Measurements from ENCODE around the gene FUCA1. TPM values are rescaled to one million over a fixed set of nuclear protein-coding genes. Genes with fewer than 3 reads are reported as not detected.
"Not testable (repeated sequence)": the region's sequence is repeated elsewhere in the genome, so short reads cannot be mapped to it uniquely, and the experiment has no call there.

The FUCA1 gene
- total RNA-seq, 1 experiment from 2014 or later, result 14.3 TPM

DNA sequence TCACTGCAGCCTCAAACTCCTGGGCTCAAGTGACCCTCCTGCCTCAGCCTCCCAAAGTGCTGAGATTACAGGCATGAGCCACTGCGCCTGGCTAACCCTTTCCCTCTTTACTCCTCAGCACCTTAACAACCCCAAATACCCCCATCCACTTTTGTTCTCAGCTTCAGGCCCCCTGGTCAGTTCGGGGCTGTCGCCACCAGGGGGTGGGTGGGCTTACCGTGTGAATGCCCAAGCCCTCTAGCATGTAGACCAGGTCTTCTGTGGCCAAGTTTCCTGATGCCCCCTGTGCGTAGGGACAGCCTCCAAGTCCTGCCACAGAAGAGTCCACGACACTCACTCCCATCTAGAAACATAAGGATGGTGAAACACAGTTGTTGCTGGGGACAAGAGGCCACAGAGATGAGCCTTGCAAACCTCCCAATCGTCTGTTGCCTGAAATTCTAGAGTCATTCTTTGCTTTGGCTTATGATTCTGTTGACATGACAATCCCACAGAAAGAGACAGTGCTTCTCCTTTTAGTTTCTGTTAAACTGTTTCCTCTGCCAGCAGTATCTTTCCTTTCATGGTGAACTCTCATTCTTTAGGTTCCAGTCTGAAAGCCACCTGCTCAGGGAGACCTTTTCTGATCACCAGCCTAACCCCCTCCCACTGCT is 63.8 kb downstream of the FUCA1 start:
- intact Hi-C loops (cut with micrococcal nuclease; ENCODE audit: unreplicated experiment) (no loop called here), in situ Hi-C loops (cut with HindIII; ENCODE audit: low pct_unique_long_range_greater_than_20kb, low sequenced_read_pairs) (no loop called here)
- H3K4me3 ChIP-seq (ENCODE audit: low read depth in 2 of 2, low read length in 2 of 2), result no peak overlapping the region
- no peaks in the 10 kb centered on the region for H3K9me3 ChIP-seq (ENCODE audit: control insufficient read depth, insufficient read depth, low read depth, low read length)
- no peak for ATAC-seq
- H3K27me3 ChIP-seq (ENCODE audit: control insufficient read depth, insufficient read depth, low read length), result no peaks in the 10 kb centered on the region
- H3K4me1 ChIP-seq (ENCODE audit: control insufficient read depth, insufficient read depth, low read length), result peaks cover 14% of the 10 kb centered on the region
- no peak overlapping the region for H3K27ac ChIP-seq (ENCODE audit: low read length)
- CTCF ChIA-PET, result no interaction called here
- BruUV-seq (replicated peaks), result no TSS peak
- peaks cover 5% of the 10 kb centered on the region; the same call in 1 of the 2 replicates for H3K36me3 ChIP-seq (ENCODE audit: control insufficient read depth, insufficient read depth, low read length)
- DNase-seq (ENCODE audit: low read depth, low spot score), result no peak
- TF ChIP-seq TCF7L2 (IDR thresholded peaks at IDR 0.05; ENCODE audit: low read depth, low read length), result no peak
- no peak for TF ChIP-seq POLR2AphosphoS5 (IDR thresholded peaks at IDR 0.05; ENCODE audit: low read depth, low read length)
- TF ChIP-seq, protein P1, sequence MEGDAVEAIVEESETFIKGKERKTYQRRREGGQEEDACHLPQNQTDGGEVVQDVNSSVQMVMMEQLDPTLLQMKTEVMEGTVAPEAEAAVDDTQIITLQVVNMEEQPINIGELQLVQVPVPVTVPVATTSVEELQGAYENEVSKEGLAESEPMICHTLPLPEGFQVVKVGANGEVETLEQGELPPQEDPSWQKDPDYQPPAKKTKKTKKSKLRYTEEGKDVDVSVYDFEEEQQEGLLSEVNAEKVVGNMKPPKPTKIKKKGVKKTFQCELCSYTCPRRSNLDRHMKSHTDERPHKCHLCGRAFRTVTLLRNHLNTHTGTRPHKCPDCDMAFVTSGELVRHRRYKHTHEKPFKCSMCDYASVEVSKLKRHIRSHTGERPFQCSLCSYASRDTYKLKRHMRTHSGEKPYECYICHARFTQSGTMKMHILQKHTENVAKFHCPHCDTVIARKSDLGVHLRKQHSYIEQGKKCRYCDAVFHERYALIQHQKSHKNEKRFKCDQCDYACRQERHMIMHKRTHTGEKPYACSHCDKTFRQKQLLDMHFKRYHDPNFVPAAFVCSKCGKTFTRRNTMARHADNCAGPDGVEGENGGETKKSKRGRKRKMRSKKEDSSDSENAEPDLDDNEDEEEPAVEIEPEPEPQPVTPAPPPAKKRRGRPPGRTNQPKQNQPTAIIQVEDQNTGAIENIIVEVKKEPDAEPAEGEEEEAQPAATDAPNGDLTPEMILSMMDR (IDR thresholded peaks at IDR 0.05), result no peak; the same call in 1 of the 2 replicates
- no peak for TF ChIP-seq SIN3A (IDR thresholded peaks at IDR 0.05; ENCODE audit: borderline replicate concordance, insufficient read depth, low read depth, low read length)
- TF ChIP-seq, protein P2, sequence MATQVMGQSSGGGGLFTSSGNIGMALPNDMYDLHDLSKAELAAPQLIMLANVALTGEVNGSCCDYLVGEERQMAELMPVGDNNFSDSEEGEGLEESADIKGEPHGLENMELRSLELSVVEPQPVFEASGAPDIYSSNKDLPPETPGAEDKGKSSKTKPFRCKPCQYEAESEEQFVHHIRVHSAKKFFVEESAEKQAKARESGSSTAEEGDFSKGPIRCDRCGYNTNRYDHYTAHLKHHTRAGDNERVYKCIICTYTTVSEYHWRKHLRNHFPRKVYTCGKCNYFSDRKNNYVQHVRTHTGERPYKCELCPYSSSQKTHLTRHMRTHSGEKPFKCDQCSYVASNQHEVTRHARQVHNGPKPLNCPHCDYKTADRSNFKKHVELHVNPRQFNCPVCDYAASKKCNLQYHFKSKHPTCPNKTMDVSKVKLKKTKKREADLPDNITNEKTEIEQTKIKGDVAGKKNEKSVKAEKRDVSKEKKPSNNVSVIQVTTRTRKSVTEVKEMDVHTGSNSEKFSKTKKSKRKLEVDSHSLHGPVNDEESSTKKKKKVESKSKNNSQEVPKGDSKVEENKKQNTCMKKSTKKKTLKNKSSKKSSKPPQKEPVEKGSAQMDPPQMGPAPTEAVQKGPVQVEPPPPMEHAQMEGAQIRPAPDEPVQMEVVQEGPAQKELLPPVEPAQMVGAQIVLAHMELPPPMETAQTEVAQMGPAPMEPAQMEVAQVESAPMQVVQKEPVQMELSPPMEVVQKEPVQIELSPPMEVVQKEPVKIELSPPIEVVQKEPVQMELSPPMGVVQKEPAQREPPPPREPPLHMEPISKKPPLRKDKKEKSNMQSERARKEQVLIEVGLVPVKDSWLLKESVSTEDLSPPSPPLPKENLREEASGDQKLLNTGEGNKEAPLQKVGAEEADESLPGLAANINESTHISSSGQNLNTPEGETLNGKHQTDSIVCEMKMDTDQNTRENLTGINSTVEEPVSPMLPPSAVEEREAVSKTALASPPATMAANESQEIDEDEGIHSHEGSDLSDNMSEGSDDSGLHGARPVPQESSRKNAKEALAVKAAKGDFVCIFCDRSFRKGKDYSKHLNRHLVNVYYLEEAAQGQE (IDR thresholded peaks at IDR 0.05; ENCODE audit: insufficient read depth in 1 of 2, low read depth in 2 of 2, low read length in 1 of 2), result no peak
- POLR2A ChIA-PET, result no interaction called here

DNA sequence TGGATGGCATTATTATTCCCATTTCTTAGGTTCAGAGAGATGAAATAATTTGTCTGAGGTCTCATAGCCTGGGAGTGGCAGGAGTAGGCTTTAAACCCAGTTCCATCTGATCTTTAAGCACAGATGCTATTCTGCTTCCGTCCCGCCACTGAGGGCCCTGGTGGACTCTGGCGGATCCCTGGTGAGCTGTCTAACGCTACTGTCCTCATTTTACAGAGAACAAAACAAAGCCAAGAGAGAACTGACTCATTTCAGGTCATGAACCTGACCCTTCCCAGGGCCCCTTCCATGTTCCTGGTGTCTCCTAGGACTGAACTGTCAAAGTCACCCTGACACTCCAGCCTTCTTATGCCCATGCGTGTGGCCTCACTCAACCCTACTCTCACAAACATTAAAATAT is 64.4 kb downstream of the FUCA1 start:
- ChIA-PET CTCF (no interaction called here), POLR2A (no interaction called here)
- Histone ChIP-seq H3K4me3 (ENCODE audit: low read depth in 2 of 2, low read length in 2 of 2) (no peak overlapping the region), H3K27ac (ENCODE audit: low read length) (no peak overlapping the region), H3K27me3 (ENCODE audit: control insufficient read depth, insufficient read depth, low read length) (no peaks in the 10 kb centered on the region), H3K36me3 (ENCODE audit: control insufficient read depth, insufficient read depth, low read length) (peaks cover 8% of the 10 kb centered on the region; the same call in 1 of the 2 replicates), H3K9me3 (ENCODE audit: control insufficient read depth, insufficient read depth, low read depth, low read length) (no peaks in the 10 kb centered on the region), H3K4me1 (ENCODE audit: control insufficient read depth, insufficient read depth, low read length) (peaks cover 21% of the 10 kb centered on the region)
- DNase-seq (ENCODE audit: low read depth, low spot score) (no peak), ATAC-seq (no peak)
- intact Hi-C loops (cut with micrococcal nuclease; ENCODE audit: unreplicated experiment) (no loop called here), in situ Hi-C loops (cut with HindIII; ENCODE audit: low pct_unique_long_range_greater_than_20kb, low sequenced_read_pairs) (no loop called here)
- TF ChIP-seq, protein P1 (IDR thresholded peaks at IDR 0.05), result no peak
- no peak for TF ChIP-seq TCF7L2 (IDR thresholded peaks at IDR 0.05; ENCODE audit: low read depth, low read length)
- no peak for TF ChIP-seq POLR2AphosphoS5 (IDR thresholded peaks at IDR 0.05; ENCODE audit: low read depth, low read length)
- no peak for TF ChIP-seq SIN3A (IDR thresholded peaks at IDR 0.05; ENCODE audit: borderline replicate concordance, insufficient read depth, low read depth, low read length)
- TF ChIP-seq, protein P2 (IDR thresholded peaks at IDR 0.05; ENCODE audit: insufficient read depth in 1 of 2, low read depth in 2 of 2, low read length in 1 of 2), result no peak
- BruUV-seq (replicated peaks), result no TSS peak

DNA sequence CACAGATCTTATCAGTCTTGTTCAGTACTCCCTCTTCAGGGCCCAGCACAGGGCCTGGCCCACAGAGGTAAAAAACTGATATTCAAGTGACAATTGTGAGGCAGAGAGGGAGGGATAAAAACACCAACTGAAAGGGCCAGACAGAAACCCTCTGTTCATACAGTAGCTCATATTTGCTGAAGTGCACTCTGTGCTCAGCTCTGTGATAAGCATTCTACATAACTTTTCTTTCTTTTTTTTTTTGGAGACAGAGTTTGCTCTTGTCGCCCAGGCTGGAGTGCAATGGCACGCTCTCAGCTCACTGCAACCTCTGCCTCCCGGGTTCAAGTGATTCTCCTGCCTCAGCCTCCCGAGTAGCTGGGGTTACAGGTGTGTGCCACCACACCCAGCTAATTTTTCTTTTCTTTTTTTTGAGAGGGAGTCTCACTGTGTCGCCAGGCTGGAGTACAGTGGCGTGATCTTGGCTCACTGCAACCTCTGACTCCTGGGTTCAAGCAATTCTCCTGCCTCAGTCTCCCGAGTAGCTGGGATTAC is 65.2 kb downstream of the FUCA1 start:
- DNase-seq (ENCODE audit: low read depth, low spot score); H3K4me3 ChIP-seq (ENCODE audit: low read depth in 2 of 2, low read length in 2 of 2); in situ Hi-C loops (cut with HindIII; ENCODE audit: low pct_unique_long_range_greater_than_20kb, low sequenced_read_pairs); ATAC-seq; H3K27me3 ChIP-seq (ENCODE audit: control insufficient read depth, insufficient read depth, low read length); H3K27ac ChIP-seq (ENCODE audit: low read length); H3K36me3 ChIP-seq (ENCODE audit: control insufficient read depth, insufficient read depth, low read length); H3K9me3 ChIP-seq (ENCODE audit: control insufficient read depth, insufficient read depth, low read depth, low read length); intact Hi-C loops (cut with micrococcal nuclease; ENCODE audit: unreplicated experiment); BruUV-seq (replicated peaks): not testable (repeated sequence)
- ChIA-PET CTCF (interaction anchor here (0.6 to 0.7 kb wide), 4 partner anchors 87 to 225 kb away, joined by 3 to 5 read pairs (median 4); no protein-coding TSS in a partner anchor), POLR2A (interaction anchor here (0.6 to 1.0 kb wide), 2 partner anchors 20 to 62 kb away, joined by 3 to 12 read pairs; no protein-coding TSS in a partner anchor)
- H3K4me1 ChIP-seq (ENCODE audit: control insufficient read depth, insufficient read depth, low read length), result peaks cover 21% of the 10 kb centered on the region
